ENCODE data around the gene NUMA1.

NUMA1 gene, protein sequence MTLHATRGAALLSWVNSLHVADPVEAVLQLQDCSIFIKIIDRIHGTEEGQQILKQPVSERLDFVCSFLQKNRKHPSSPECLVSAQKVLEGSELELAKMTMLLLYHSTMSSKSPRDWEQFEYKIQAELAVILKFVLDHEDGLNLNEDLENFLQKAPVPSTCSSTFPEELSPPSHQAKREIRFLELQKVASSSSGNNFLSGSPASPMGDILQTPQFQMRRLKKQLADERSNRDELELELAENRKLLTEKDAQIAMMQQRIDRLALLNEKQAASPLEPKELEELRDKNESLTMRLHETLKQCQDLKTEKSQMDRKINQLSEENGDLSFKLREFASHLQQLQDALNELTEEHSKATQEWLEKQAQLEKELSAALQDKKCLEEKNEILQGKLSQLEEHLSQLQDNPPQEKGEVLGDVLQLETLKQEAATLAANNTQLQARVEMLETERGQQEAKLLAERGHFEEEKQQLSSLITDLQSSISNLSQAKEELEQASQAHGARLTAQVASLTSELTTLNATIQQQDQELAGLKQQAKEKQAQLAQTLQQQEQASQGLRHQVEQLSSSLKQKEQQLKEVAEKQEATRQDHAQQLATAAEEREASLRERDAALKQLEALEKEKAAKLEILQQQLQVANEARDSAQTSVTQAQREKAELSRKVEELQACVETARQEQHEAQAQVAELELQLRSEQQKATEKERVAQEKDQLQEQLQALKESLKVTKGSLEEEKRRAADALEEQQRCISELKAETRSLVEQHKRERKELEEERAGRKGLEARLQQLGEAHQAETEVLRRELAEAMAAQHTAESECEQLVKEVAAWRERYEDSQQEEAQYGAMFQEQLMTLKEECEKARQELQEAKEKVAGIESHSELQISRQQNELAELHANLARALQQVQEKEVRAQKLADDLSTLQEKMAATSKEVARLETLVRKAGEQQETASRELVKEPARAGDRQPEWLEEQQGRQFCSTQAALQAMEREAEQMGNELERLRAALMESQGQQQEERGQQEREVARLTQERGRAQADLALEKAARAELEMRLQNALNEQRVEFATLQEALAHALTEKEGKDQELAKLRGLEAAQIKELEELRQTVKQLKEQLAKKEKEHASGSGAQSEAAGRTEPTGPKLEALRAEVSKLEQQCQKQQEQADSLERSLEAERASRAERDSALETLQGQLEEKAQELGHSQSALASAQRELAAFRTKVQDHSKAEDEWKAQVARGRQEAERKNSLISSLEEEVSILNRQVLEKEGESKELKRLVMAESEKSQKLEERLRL (N-terminal part only)

DNA sequence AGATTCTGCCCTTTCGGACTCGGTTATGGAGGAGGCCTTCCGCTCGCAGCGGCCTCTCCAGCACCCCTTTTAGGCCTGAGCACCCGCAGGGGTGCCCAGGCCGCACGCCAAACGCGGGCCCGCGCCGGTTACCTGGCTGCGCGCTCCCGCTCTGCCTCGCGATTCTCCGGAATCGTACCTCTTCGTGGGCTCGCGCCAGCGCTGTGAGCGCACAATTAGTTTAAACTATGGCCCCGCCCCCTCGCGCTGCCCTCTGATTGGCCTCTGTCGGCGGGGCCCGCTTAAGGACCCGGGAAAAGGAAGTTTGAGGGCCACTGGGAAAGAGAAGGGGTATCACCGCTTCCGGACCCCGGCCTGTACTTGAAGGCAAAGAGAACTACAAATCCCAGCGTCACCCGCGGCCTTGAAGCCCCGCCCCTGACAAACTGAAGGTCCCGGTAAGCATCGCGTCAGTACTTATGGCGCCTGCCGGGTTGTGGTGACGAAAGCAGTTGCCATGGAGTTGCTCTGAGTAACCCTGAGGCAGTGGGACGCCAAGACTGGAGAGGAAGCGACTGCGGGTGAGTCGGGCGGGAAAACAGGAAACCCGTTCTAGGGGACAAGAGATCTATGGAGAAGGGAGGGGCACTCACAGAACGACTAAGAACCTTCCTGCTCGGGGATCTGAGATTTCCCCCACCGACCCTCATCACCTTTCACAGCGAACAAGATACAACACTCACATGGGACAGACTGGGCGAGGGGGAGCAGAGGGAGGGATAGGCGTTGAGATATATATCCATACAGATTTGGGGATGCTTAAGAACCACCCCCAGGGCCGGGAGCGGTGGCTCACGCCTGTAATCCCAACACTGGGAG, at the start of gene NUMA1, which contains the start of gene LRRC51:
NUMA1 (minus strand) TSS at position 217 of the 858 bp plus-strand sequence. CDS start 44,599 bp downstream, outside the sequence.
LRRC51 (plus strand) TSS at position 525 of the 858 bp plus-strand sequence. CDS start 8,234 bp downstream, outside the sequence.
- DNase-seq (ENCODE audit: low read depth), result peak; percentile 100

DNA sequence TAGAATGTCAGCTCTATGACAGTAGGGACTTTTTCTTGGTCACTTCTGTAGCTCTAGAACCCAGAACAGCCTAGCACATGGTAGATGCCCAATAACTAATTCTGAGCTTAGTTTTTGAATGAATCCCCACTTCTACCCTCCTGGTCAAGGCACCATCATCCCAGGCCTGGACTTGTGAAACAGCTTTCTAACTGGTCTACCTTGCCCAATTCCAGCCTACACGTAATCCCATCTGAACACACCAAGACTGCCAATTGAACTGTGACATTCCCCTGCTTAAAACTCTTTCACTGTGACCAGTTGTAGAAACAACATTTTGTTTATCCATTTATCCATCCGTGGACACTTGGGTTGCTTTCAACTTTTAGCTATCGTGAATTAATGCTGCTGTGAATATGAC, 49.0 kb upstream of the NUMA1 start:
- DNase-seq (ENCODE audit: low read depth), result no peak

DNA sequence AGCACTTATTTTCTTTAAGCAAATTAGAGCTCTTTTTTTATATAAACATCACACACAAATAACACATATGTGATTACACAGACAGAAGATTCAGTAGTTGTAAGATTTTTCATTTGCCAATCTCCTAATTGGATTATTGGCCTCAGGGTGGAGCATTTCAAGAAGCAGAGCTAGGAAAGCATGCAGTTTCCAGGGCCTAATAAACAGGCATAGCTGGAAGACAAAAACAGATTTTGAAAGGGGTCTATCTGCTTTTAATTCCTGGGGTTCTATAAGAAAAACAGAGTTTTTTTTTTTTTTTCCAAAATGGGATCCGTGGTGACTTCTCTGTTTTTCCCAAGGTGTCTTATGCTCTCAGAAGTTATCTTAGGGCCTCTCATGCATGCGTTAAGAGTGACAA, 47.6 kb upstream of the NUMA1 start:
- DNase-seq (ENCODE audit: low read depth), result no peak

DNA sequence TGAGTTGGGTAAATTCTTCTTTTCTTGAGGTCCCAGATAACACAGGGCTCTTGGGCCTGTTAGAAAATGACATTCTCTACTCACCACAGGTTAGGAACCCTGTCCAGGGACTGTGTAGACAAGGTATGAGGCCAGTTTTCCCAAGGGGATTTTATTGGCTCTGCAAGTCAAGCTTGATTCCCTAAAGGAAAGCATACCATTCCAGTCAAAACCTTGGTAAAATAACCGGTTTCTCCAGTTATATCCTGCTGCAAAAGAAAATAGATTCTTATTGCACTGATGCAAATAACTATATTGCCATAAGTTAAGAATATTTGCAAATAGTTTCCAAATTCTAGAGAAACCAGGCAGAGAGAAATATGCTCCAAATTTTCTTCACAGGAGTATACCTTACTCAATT, 45.6 kb upstream of the NUMA1 start:
- DNase-seq (ENCODE audit: low read depth), result no peak

DNA sequence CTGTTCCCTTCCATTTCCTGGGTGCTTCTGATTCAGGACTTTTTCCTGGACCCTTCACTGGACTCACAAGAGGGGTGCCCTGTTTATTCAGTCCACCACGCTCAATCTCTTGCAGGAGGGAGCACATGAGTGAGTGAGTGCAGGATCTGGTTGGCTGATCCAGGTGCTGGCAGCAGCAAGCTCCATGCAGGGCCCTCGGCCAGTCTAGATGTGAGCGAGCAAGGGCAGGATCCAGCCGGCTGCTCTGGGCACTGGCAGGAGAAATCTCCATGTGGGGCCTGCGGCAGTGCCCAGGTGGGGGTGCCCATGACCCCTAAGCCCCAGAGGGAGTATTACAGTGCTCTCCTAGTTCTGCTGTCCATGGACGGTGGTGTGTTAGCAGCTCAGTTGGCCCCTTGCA, 43.7 kb upstream of the NUMA1 start:
- no peak for DNase-seq (ENCODE audit: low read depth)

DNA sequence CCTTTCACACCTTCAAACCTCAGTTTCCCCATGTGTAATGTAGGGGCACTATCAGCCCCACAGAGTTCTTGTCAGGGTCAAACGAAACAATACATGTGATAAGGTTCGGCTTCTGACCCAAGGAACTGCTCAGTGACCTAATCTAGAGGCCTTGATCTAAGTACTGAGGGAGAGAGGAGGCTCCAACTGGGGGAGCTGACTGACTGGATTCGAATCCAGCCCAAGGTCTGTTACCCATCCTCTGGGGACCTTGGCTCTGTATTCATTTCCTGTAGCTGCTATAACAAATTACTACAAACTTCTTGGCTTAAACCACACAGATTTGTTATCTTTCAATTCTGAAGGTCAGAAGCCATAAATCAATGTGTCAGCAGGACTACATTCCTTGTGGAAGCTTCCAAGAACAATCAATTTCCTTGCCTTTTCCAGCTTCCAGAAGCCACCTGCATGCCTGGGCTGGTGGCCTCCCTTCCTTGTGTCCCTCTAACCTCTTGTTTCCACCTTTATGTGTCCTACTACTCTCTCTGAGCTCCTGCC, 42.8 kb upstream of the NUMA1 start:
- no peak for DNase-seq (ENCODE audit: low read depth)

DNA sequence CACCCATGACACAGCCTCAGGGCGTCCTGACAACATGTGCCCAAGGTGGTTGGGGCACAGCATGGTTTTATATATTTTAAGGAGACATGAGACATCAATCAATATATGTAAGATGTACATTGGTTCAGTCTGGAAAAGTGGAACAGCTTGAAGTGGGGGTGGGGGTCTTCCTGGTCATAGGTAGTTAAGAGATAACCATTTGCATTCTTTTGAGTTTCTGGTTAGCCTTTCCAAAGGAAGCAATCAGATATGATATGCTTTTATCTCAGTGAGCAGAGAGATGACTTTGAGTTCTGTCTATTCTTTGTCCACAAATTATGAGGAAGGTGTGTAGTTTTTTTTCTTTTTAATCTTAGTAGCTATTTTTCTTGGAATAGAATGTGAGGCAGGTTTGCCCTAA, 42.3 kb upstream of the NUMA1 start:
- DNase-seq (ENCODE audit: low read depth), result no peak

DNA sequence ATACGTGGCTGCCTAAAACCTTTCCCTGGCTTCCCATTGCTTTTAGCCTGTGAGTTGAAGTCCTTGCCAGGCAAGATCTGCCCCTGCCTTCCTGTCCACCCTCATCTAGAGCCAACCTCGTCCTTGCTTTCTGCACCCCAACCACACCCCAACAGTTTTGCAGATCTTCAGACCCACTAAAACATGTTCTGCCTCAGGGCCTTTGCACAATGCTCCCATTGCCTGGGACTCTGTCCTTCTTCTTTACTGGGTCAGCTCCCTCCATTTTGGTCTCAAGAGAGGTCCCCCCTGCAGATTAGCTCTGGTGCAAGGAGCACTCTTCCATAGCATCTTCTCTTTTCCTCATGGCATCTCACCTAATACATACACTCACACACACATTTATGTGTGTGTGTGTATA, 40.6 kb upstream of the NUMA1 start:
- DNase-seq (ENCODE audit: low read depth), result no peak

DNA sequence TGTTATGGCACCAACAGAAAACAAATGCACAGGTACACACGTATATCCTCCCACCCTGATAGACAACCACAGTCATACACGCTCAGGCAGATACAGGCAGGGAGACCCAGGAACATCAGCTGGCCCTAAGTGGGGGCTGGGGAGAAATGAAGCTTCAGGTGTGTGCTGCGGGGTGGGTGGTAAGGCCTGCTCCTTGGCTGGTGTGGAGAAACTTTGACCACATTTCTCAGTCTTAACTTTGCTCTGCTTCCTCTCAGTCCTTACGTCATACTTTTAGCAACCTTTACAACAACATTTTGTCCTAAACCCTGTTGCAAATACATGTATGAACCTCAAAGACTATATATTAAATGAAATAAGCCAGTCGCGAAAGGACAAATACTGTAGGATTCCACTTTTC, 38.9 kb upstream of the NUMA1 start:
- no peak for DNase-seq (ENCODE audit: low read depth)

DNA sequence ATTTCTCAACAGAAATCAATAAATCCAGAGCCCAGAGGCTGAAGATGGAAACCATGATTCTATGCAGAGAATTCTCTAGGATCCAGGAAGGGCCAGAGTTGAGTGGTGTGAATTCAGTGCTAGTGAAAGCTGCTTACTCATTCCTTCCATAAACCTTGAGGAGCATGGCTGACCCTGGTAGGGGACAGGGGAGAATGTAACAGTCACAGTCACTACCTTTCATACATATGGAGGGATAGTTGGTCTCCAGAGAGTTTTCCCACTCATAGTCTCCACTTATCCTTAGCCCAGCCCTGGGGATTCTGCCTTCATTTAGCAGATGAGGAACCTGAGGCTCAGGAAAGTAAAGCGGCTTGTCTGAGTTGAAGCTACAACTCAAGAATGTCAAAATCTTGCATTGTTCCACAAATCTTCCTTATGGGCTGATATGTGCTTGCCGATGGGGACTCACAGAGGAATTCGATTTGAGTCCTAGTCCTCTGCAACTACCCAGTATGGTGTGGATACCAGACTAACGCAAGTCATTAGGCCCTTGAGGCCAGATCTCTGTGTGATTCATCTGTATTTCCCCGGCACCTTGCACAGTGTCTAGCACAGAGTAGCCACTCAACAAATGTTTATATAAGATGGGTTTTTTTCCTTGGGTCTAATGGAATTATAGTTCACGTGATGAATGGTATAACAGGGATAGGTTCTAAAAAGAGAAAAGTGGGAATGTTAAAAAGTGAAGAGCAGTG, 35.8 kb upstream of the NUMA1 start:
- DNase-seq (ENCODE audit: low read depth), result peak; percentile 66

DNA sequence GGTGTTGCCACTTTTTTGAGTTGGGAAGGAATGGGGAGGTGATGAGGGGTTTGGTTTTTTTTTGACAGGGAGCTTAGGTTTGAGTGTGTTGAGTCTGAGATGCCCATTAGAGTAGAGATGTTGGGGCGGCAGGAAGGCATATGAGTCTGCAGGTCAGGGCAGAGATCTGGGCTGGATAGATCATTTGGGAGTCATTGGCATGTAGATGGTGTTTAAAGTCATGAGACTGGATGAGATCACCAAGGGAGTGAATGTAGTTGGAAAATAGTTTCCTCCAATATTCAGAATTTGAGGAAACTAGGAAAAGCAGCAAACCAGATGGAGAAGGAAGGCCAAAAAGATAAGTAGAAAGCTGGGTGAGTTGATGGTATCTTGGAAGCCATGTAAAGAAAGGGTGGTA, 34.2 kb upstream of the NUMA1 start:
- DNase-seq (ENCODE audit: low read depth), result peak; percentile 78

DNA sequence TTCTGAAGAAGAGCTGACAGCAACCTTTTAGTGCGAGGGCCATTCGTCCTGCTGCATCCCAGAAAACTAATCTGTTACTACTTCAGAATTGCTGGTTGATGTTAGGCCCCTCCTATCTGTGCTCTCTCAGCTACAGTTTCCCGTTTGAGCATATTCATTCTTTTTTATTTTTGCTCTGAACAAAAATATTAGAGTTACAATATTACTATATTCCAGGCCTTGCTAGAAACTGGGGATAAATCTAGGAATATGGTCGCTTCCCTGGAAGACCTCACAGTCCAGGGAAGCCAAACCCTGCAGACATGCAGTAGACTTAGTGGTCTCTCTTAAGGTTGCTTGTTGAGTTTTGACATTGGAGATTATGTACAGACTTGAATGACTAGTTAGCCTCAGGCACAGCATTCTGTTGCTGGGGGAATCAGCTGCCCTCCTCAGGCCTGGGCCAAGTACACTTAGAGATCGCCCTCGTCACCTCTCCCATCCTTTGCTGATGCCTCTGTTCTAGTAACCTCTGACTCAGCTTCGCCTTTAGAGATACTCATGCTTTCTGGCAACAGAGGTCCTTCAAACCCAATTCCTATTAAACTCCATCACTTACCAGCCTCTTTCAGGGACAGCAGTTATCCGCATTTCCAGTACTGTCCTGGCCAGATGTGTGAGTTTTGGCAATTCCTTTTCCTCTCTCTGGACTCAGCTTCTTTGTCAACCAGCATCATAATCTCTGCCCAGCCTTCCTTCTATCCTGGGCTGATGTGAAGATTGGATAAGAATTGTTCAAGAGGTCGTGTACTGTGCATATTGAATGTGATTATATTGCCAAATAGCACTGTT, 32.9 kb upstream of the NUMA1 start:
- DNase-seq (ENCODE audit: low read depth), result peak; percentile 99

DNA sequence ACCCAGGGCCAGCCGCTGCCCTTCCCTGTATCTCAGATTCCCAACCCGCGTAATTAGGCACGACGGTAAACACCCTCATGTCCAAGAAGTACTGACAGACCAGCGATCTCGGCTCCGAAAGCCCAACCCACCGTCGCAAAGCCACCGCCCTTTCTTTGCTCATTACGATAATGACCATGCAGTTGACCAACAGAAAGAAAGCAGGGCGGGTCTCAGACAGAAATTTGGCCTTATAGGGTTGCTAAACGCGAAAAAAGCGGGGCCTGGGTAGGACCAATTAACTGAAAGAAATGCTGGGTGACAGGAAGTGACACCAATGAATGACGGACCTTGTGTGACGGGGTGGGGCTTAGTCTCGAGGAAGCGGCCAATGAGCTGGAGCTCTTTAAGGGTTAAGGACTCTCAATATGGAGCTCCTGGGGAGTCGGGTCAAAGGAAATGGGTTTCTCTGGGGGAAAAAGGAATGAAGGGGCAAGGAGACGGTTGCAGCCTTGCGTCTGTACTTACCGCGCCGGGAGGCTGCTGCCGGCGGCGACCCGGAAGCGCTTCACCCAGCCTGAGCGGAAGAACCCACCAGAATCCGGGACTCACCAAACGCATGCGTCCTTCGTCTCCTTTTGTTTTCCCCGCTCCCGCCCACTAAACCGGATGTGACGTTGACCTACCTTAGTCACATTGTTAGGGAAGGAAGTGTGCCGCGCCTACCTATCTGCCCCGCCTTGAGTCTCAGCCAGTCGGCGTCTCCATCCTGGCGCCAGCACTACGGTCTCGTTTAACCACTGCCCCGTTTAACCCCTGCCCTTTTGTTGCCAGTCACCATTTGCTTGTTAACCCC, 32.0 kb upstream of the NUMA1 start, which contains the start of gene ANAPC15:
ANAPC15 (minus strand) TSS at position 553 of the 835 bp plus-strand sequence. CDS start 1,419 bp downstream, outside the sequence.
- DNase-seq (ENCODE audit: low read depth), result peak; percentile 100

DNA sequence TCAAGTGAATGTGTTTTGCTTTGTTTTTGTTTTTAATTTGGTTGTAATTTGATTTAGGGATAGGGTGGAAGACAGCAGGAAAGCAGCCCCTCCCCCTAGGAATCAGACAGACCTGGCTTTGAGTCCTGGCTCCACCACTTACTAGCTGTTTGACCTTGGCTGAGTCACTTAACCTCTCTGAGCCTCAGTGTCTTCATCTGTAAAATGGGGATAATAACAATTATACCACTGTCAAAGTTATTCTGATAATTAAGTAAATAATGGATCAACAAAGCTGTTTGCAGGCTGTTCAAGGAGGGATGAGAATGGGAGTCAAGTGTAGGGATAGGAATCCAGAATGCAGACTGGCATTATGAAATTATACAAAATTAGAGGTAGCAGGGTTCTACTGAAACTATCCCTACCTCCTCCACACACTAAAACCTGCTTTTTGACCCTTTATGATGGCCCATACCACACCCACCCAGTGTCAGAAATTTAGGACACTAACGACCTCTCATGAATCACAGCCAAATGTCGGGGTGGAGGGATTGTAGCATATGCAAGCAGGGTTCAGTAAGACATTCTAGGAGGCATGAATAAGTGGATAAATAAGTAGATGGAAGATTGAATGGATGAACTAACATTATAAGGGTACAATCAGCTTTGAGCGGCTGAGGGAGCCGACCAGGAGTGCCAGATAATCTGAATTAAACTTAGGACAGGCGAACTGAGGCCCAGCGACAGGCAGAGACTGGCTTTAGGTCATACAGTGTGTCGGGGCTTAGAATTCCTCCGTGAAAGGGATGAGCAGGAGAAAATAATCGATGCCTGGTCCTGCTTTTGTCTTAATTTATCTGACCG, 31.2 kb upstream of the NUMA1 start:
- DNase-seq (ENCODE audit: low read depth), result no peak

DNA sequence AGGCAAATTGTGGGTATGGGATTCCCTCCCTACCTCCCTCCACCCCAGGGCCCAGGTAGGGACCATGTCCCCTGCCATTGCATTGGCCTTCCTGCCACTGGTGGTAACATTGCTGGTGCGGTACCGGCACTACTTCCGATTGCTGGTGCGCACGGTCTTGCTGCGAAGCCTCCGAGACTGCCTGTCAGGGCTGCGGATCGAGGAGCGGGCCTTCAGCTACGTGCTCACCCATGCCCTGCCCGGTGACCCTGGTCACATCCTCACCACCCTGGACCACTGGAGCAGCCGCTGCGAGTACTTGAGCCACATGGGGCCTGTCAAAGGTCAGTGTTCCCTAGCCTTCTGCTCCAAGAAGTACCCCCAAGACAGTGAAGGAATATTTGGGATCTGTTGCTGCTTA, 25.5 kb upstream of the NUMA1 start, which contains the start of gene TOMT:
TOMT (plus strand) TSS at position 37 of the 400 bp plus-strand sequence; CDS start at position 65, 28 bp downstream.
- DNase-seq (ENCODE audit: low read depth), result no peak

DNA sequence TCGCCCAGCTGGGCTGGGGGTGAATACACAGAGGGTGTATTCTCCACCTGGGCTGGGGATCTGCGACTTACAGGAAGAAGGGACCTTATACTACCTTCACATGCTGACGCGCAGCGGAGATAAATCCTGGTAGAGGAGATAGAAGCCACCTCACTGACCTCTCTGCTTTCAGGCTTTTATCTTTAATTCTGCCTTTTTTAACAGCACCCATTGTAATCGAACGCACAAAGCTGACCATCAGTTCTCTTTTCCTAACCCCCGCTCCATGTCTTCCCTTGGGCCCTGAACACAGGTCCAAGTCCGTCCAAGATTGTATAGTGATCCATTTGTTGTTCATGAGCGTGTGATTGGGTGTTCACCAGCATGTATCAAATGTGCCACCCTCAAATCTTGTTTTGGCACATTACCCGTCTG, 23.4 kb upstream of the NUMA1 start:
- no peak for DNase-seq (ENCODE audit: low read depth)
